A673 (cell line): ENCODE measurements around the gene NLK.
"Not testable (repeated sequence)": the region's sequence is repeated elsewhere in the genome, so short reads cannot be mapped to it uniquely, and the experiment has no call there.

ENCODE experiments used
- CTCF ChIP-seq: fragments of 300-800, 200-600 bp; sonication (generic); conservative IDR thresholded peaks from 2 replicates; pipeline ENCODE4 v1.5.1; 2017; ENCODE audit warnings: low read depth, mild to moderate bottlenecking, antibody characterized with exemption, low read length, moderate library complexity, mixed read lengths
- EZH2 ChIP-seq: fragments of 200-600 bp; sonication (generic); IDR thresholded peaks from 2 replicates; pipeline ENCODE4 v1.6.1; 2017; ENCODE audit warnings: borderline replicate concordance, low read depth, mild to moderate bottlenecking, mixed read lengths, antibody characterized with exemption, low read length; ENCODE audit not compliant: poor library complexity, severe bottlenecking

- not testable (repeated sequence) for TF ChIP-seq EZH2, CTCF
Measured at GRCh38 chr17:28098591-28098990, 56.1 kb downstream of the NLK start.
